Gastrocnemius medialis (tissue), 4 donors: ENCODE data around the gene HIGD1C. TPM values are rescaled to one million over a fixed set of nuclear protein-coding genes. Genes with fewer than 3 reads are reported as not detected.
"Not testable (repeated sequence)": the region's sequence is repeated elsewhere in the genome, so short reads cannot be mapped to it uniquely, and the experiment has no call there.

Experiments
- ATAC-seq, 2 donors: fragments of 150-250 bp; one replicate each; pipeline ENCODE4 v1.9.1; 2016
- DNase-seq, 2 donors: peaks; one replicate each; pipeline ENCODE4 v3.0.0-alpha.2; 2019
- H3K27ac ChIP-seq, 4 donors: fragments of 200-600 bp; sonication (generic); 1 replicate in 1 of 4; 2 replicates in 3 of 4; pipeline ENCODE4 v1.5.1; 2016 to 2018; ENCODE audit warnings: mild to moderate bottlenecking in 2 of 4, moderate library complexity in 1 of 4
- H3K27me3 ChIP-seq, 3 donors: fragments of 200-600 bp; sonication (generic) in 2 of 3; 1 replicate in 1 of 3; 2 replicates in 2 of 3; pipeline versions ENCODE4 v1.5.1 to v1.6.0; 2016 to 2019; ENCODE audit warnings: mild to moderate bottlenecking in 1 of 3, moderate library complexity in 1 of 3
- H3K36me3 ChIP-seq, 2 donors: fragments of 200-600 bp; sonication (generic) in 1 of 2; one replicate each; pipeline ENCODE4 v1.5.1; 2017 to 2018
- H3K4me1 ChIP-seq, 2 donors: fragments of 200-600 bp; sonication (generic) in 1 of 2; one replicate each; pipeline ENCODE4 v1.5.1; 2016 to 2017; ENCODE audit warnings: mild to moderate bottlenecking in 2 of 2
- H3K4me3 ChIP-seq, 4 donors: fragments of 200-600 bp; sonication (generic) in 3 of 4; 1 replicate in 1 of 4; 2 replicates in 3 of 4; pipeline ENCODE4 v1.5.1; 2016 to 2019; ENCODE audit warnings: mild to moderate bottlenecking in 2 of 4
- H3K9me3 ChIP-seq, 3 donors: fragments of 200-600 bp; sonication (generic) in 2 of 3; 1 replicate in 1 of 3; 2 replicates in 2 of 3; pipeline ENCODE4 v1.5.1; 2016 to 2019
- POLR2A ChIP-seq, 2 donors: fragments of 450-650 bp; IDR thresholded peaks; one replicate each; pipeline ENCODE4 v1.6.1; 2017; ENCODE audit warnings: antibody characterized with exemption in 2 of 2, mild to moderate bottlenecking in 2 of 2, moderate library complexity in 2 of 2
- in situ Hi-C, 4 donors: fragments of 200-750 bp; cut with MboI; loops; one replicate each; pipeline versions ENCODE4 v1.15.0 to v1.8.0; 2017; ENCODE audit warnings: low sequenced_read_pairs in 4 of 4
- intact Hi-C: fragments of 100-400 bp; cut with DNase I; formaldehyde crosslinking; loops from one replicate; pipeline ENCODE4 v1.15.1; 2023; ENCODE audit warnings: low total_unique reads
- total RNA-seq, 4 donors: library from RNA; depleted of rRNA; stranded (reverse); fragments of >200 nt; gene quantifications; one replicate each; pipeline versions ENCODE4 v1.1.0 to v1.2.3, GENCODE V29; 2016
- TF ChIP-seq, protein P1 (sequence below), 5 experiments: fragments of 450-650 bp in 3 of 5; fragments of 200-600 bp in 2 of 5; sonication (generic) in 2 of 5; IDR thresholded peaks in 4 of 5; conservative IDR thresholded peaks in 1 of 5; 1 replicate in 4 of 5; 2 replicates in 1 of 5; pipeline ENCODE4 v1.5.1; 2016 to 2019; ENCODE audit warnings: antibody characterized with exemption in 5 of 5, mild to moderate bottlenecking in 3 of 5, moderate library complexity in 3 of 5

The HIGD1C gene
- total RNA-seq, 4 donors from 2014 or later, result not detected

DNA sequence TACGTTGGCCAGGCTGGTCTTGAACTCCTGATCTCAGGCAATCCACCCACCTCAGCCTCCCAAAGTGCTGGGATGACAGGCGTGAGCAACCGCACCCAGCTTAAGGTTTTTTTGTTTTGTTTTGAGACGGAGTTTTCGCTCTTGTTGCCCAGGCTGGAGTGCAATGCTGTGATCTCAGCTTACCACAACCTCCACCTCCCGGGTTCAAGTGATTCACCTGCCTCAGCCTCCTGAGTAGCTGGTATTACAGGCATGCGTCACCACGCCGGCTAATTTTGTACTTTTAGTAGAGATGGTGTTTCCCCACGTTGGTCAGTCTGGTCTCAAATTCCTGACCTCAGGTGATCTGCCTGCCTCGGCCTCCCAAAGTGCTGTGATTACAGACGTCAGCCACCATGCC lies 21.9 kb upstream of the HIGD1C start:
- H3K4me3 ChIP-seq, in situ Hi-C loops, intact Hi-C loops, H3K9me3 ChIP-seq, H3K27me3 ChIP-seq: not testable (repeated sequence)
- peak in 1 of 2 donors; percentile 40 for TF ChIP-seq POLR2A (IDR thresholded peaks at IDR 0.05)
- ATAC-seq (peak; percentile 3 to 6), DNase-seq (peak; percentile 41 to 77)
- peaks cover 68 to 71% of the 10 kb centered on the region in 2 donors for H3K4me1 ChIP-seq
- peaks cover 0 to 16% of the 10 kb centered on the region in 2 donors for H3K36me3 ChIP-seq
- H3K27ac ChIP-seq, result peak overlapping the region; percentile 83 to 91 (median 87)

DNA sequence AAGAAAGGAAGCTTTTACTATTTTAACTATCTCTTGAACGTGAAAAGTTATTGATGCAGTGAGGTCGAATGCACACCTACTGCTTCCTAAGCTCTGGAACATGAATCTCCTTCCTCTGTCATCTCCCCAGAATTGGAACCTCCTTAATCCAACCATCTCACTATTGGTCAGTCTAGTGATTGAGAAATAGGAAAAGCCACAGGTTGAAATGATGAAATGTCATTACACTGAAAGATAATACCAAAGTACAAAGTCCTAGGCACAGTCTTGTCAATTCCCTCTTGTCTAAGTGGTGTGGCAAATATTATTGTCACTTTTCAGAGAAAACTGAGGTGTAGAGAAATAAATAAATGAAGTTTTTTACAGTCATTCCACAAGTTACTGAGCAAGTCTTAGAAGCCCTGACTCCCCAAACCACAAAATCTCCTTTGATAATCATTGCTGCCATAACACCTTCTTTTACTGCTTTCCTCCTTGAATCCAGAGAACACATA lies 19.5 kb upstream of the HIGD1C start:
- DNase-seq, result no peak
- ATAC-seq, result peak; percentile 81 to 87
- in situ Hi-C loops, result no loop called here
- Histone ChIP-seq H3K36me3 (peaks cover 0 to 16% of the 10 kb centered on the region in 2 donors), H3K9me3 (no peaks in the 10 kb centered on the region), H3K4me1 (peaks cover 67 to 71% of the 10 kb centered on the region in 2 donors), H3K4me3 (no peak overlapping the region), H3K27me3 (no peaks in the 10 kb centered on the region), H3K27ac (peak overlapping the region; percentile 83 to 91 (median 87))
- TF ChIP-seq POLR2A (IDR thresholded peaks at IDR 0.05), result peak; percentile 39 to 69
- TF ChIP-seq, protein P1, sequence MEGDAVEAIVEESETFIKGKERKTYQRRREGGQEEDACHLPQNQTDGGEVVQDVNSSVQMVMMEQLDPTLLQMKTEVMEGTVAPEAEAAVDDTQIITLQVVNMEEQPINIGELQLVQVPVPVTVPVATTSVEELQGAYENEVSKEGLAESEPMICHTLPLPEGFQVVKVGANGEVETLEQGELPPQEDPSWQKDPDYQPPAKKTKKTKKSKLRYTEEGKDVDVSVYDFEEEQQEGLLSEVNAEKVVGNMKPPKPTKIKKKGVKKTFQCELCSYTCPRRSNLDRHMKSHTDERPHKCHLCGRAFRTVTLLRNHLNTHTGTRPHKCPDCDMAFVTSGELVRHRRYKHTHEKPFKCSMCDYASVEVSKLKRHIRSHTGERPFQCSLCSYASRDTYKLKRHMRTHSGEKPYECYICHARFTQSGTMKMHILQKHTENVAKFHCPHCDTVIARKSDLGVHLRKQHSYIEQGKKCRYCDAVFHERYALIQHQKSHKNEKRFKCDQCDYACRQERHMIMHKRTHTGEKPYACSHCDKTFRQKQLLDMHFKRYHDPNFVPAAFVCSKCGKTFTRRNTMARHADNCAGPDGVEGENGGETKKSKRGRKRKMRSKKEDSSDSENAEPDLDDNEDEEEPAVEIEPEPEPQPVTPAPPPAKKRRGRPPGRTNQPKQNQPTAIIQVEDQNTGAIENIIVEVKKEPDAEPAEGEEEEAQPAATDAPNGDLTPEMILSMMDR (IDR thresholded peaks at IDR 0.05 in 4 of 5, conservative IDR thresholded peaks at IDR 0.05 in 1 of 5), result no peak
- intact Hi-C loops, result loop anchor here (2.0 kb wide), 1 partner anchor 52 kb away; no protein-coding TSS in a partner anchor

DNA sequence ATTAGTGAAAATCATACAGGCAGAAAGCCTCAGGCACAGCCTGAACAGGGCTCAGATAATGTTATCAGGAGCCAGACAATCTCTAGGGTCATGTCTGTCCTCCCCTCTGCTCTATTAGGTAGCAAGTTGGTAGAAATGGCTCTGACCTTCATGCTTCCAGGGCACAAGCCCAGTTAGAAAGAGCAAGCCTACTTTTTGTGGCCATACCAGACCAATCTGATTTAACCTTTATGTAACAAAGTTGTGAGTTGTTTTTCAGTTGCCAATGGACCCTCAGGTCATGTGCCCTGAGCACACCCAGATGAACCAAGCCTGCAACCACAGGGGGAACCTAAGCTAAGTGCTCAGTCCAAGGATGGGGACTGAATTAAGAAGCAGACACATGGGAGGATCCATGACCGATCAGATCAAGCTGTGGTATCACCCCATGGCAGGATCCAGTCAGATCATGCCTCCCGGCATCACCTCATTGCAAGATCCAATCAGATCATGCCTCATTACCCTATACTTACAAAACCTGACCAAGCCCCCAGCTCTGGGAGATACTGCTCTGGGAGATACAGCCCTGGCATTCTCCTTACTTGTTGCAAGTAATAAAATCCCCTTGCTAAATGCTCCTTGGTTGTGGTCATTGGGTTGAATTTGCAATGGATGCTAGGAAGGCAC lies 18.8 kb upstream of the HIGD1C start:
- DNase-seq (no peak), ATAC-seq (no peak)
- Histone ChIP-seq H3K4me3 (no peak overlapping the region), H3K27ac (peak overlapping the region; percentile 83 to 91 (median 87)), H3K36me3 (peaks cover 0 to 16% of the 10 kb centered on the region in 2 donors), H3K27me3 (no peaks in the 10 kb centered on the region), H3K9me3 (no peaks in the 10 kb centered on the region), H3K4me1 (peaks cover 59 to 69% of the 10 kb centered on the region in 2 donors)
- in situ Hi-C loops, result no loop called here
- intact Hi-C loops, result loop anchor here (2.0 kb wide), 1 partner anchor 51 kb away; no protein-coding TSS in a partner anchor
- no peak for TF ChIP-seq POLR2A (IDR thresholded peaks at IDR 0.05)
- TF ChIP-seq, protein P1 (IDR thresholded peaks at IDR 0.05 in 4 of 5, conservative IDR thresholded peaks at IDR 0.05 in 1 of 5), result no peak

DNA sequence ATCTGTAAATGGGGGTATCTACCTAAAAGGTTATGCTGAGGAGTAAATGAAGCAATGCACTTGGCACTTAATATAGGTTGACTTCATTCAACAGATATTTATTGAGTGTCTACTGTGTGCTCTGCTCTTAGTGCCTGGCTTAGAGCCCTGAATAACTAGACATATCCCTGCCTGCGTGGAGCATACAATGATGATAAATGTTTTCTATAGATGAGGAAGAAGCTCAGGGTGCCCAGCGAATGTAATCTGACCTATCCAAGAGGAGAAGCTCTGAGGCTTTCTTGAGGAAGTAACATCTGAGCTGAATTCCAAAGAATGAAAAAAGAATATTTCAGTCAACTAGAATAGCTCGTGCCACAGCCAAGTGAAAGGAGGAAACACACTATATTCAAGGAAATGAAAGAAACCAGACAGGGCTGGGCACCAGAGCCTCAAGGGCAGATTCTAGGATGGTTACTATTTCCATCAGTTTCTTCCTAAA lies 17.9 kb upstream of the HIGD1C start:
- no peak overlapping the region for H3K4me3 ChIP-seq
- no peaks in the 10 kb centered on the region for H3K27me3 ChIP-seq
- ATAC-seq, result no peak
- DNase-seq, result no peak
- no peaks in the 10 kb centered on the region for H3K9me3 ChIP-seq
- H3K27ac ChIP-seq, result peak overlapping the region; percentile 83 to 91 (median 87)
- TF ChIP-seq, protein P1 (IDR thresholded peaks at IDR 0.05 in 4 of 5, conservative IDR thresholded peaks at IDR 0.05 in 1 of 5), result no peak
- no peak for TF ChIP-seq POLR2A (IDR thresholded peaks at IDR 0.05)
- in situ Hi-C loops (no loop called here), intact Hi-C loops (no loop called here)
- H3K4me1 ChIP-seq, result peaks cover 51 to 60% of the 10 kb centered on the region in 2 donors
- peaks cover 0 to 16% of the 10 kb centered on the region in 2 donors for H3K36me3 ChIP-seq
